Left renal cortex interstitium (tissue), 4 donors: ENCODE measurements around the gene BTBD9. TPM values are rescaled to one million over a fixed set of nuclear protein-coding genes. Genes with fewer than 3 reads are reported as not detected.

ENCODE experiments used
- DNase-seq, 4 donors: peaks; one replicate each; pipeline ENCODE4 v3.0.0-alpha.2; 2013; ENCODE audit warnings: low read depth in 4 of 4, low spot score in 2 of 4, missing footprints in 1 of 4
- polyA plus RNA-seq, 4 donors: library from polyadenylated mRNA; unstranded; fragments of 120-200 nt; gene quantifications; one replicate each; pipeline ENCODE4 v1.2.1, GENCODE V29; 2013; ENCODE audit not compliant: insufficient read length in 4 of 4

BTBD9 gene
- polyA plus RNA-seq, 4 donors, result 12.1 to 15.7 (median 12.9) TPM

DNA sequence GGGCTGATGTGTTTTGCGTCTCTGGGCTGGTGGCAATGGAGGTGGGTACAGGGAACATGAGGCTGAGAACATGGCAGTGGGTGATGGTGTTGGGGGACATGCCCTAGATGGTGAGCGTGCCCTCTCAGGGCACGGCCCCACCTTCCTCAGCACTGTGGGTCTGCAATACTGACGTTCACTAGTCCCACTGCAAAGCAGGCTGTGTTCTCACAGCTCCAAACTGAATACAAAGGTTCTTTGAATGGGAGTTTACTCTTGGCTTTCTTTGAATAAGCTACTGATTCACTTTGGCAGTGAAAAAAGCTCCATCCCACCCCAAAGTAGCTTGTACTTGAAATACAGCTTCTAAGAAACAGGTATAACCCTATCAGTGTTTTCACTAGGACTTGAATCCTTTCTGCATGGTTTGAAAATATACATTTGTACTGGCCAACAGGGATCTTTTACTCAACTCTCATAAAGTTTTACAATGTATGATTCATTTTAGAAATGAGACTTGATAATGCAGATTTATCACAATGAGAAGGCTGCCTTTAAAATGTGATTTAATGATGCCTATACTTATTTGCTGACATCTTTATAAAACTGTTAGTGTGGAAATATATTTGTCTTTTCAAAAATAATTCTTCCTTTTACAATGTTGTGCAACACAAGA lies 419.5 kb downstream of the BTBD9 start:
- no peak for DNase-seq

DNA sequence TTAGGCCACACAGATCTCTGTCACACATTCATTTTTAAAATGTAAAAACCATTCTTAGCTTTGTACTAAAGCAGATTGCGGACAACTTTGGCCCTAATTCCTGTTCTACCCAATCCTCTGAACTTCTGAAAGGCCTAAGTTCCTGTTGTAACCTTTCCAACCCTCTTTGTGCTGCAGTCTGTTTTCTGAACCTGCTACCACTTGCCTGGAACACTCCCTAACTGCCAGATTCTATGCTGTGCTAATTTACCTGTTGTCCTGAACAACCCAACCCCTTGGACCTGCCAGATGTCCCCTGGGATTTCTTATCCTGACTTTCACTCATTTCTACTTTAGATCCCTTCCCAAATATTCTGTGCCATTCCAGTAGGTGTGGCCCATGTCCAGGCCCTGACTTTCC lies 421.5 kb downstream of the BTBD9 start:
- DNase-seq, result no peak

DNA sequence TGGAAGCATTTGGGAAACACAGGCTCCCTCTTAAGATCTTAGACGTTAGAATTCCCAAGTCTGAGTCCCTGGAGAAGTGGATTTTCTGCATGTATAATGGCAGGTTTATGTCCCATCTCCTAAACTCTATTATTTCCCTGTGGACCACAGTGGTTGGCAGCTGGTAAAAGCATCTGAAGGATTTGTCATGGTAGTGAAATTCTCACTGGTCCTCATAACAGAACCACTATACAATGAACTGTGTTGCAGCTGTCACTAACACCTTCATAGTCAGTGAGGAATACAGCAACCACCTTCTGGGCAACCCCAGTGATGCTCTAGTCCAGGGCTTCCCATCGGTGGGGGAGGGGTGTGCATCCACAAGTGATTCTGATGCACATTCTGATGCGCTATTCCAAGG lies 423.3 kb downstream of the BTBD9 start:
- no peak for DNase-seq

DNA sequence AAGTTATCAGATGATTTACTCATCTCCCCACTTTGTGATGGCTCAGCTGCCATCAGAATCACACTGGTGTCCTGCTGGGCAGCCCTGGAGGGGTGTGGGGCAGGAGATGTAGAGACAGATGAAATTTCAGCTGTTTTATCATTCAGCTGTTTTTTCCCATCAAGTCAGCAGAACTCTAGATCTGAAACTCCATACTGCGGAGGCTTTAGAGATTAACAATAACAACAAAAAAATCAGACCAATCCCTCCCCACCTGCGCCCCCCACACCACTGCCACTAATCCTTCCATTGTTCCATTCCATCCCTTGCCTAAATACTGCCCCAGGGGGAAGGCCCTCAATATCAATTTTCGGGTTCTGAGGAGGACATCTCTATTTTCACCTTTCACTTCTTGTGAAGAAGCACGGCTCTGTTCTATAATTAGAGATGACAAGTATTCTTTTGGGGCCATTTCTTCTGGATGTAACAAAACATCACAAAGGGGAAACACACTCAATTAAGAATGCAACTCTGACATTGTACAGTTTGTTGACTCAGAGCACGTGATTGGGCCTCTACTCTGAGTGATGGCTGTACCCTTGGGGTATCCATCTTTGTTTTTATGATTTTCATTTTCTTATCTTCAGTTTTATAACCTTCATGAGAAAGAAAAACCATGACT lies 423.9 kb downstream of the BTBD9 start:
- DNase-seq, result no peak

DNA sequence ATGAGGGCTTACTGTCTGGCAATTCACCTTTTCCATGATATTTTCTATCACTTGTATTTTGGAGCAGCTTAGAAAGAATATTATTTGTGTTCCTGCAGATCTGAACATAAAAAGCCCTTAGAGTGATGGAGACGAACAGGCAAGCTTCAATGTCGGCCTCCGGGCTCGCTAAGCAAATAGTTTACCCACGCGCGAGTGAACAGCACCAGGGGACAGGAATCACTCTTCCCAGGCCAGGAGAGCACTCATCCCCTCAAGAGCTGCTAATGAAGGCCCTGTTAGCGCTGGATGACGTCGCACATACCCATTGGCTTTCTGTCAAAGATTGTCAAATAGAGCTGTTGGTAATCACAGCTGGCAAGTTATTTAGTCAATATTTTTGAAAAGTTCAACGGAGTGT lies 424.5 kb downstream of the BTBD9 start:
- DNase-seq, result no peak

DNA sequence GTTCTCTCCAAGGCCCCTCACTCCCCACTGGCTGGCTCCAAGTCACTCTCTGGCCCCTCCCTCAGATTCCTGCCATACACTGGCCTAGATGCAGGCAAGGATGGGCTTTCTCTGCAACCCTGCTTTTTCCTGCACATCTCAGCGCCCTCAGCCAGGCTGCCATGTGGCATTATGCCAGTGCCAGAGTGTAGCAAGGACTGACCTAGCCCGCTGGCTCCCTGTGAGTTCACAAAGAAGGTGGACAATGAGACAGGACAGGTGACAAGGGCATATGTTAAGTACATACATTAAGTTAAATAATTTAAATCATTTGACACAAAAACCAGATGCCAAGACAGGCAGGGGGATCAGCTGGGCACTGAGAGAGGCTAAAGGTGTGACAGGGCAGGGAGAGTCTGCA lies 425.6 kb downstream of the BTBD9 start:
- no peak for DNase-seq

DNA sequence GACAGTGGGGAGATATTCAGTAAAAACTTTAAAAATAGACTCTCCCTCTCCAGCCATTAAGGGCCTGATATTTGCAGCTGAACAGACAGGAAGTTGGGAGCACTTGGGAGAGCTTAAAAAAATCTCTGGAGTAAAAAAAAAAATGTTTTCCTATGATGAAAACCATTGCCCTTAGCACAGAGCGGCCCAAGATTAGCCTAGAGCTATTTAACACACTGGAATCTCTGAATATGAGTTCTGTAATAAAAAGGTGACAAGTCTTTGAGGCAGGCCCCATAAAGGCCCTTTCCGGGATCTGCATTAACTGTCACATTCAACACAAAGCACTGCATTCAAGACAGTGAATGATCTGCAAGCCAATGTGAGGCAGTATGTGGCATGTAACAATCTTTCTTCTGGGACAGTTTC lies 426.5 kb downstream of the BTBD9 start:
- no peak for DNase-seq

DNA sequence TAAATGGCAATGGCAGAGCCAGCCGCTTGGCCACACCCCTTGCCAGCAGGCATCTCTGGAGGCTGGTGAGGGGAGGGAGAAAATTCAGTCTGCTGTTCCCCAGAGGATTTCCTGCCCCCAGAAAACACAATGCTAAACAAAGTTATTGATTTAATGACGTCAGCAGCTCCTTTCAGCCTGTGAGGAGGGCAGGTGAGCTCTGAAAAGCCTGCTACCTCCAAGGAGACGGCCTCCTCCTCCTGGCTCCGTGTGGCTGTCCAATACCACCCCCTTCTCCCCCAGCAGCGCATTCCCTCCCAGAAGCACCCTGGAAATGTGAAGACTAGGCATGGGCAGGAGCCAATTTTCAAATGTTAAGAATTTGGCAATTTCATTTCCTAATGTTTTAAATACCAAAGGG lies 427.1 kb downstream of the BTBD9 start:
- DNase-seq, result no peak

DNA sequence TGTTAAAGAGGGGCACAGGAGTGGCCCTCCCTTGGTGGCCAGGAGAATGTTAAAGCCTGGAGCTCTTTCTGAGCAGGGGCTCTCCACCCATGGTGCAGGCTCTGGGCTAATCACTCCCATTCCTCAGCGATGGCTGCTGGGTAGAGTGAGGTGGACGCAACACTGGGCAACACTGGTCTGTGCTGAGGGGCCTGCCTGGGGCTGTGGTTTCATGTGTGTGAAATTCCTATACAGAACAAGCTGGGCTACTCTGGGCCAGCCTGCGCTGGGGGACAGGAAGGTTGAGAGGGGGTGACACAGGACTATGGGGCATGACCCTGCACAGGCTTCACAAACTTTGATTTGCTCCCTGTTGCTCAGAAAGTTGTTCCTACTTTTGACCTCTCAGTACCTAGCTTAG lies 427.6 kb downstream of the BTBD9 start:
- no peak for DNase-seq

DNA sequence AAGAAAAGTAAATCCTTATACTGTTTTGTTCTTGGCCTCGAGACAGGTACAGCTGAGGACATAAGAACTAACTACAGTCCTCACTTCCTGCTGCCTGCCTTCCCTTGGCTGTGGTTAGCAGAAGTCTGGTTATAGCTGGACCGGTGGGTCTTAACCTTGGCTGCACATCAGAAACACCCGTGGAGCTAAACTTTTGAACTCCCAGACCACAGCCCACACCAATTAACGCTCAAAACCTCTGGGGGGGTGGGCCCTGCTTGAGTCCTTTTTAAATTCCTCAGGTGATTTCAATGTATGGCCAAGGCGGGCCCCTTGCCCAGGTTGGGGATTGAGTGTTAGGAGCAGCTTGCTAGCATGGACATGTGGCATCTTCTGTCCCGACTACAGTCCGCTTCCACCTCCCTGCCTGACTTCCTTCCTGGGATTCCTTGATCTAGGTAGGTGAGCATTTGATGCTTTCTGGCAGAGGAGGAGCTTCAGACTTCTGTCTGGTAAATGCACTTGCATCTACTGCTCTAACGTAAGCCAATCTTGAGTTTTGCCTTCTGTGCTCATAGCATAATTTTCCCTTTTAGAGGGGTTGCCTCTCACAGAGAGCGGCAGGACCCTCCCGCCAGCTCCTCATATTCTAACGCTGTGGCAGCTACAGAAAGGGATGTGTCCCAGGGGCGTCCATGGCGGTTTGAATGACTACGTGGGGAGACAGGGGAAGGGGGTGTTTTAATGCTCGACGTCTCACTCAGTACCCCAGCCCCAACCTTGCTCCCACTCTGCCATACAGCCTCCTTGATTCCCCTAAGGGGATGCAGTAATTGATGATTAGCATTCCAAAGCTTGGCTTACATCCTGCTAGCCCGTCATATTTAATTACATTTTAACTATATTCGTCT lies 430.1 kb downstream of the BTBD9 start:
- DNase-seq, result no peak

DNA sequence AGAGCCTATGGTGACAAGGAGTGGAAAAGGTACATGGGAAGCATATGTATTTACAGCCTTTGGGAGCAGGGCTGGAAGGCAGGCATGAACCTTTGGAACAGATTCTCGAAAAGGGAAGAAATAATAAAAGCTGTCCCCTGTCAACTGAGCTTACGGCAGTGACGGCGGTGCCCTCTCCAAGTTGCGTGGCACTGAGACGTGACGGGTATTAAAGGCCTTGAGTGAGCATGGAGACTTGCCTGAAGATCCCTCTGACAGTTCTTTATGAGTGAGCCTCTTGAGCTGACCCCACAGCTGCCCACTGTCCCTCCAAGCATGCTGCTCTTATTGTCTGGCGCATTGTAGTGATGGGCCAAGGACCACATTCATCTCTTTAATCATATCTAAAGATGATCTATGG lies 431.7 kb downstream of the BTBD9 start:
- DNase-seq, result no peak

DNA sequence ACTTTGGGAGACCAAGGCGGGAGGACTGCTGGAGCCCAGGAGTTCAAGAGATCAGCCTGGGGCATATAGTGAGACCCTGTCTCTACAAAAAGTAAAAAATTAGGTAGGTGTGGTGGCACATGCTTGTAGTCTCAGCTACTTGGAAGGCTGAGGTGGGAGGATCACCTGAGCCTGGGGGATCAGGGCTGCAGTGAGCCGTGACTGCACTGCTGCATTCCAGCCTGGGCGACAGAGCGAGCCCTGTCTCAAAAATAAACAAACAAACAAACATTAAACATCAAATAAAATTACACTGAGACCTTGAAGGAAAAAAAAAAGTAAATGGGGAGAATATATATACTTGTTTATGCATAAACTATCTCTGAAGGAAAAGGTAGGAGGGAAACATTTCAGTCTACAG lies 432.4 kb downstream of the BTBD9 start:
- no peak for DNase-seq

DNA sequence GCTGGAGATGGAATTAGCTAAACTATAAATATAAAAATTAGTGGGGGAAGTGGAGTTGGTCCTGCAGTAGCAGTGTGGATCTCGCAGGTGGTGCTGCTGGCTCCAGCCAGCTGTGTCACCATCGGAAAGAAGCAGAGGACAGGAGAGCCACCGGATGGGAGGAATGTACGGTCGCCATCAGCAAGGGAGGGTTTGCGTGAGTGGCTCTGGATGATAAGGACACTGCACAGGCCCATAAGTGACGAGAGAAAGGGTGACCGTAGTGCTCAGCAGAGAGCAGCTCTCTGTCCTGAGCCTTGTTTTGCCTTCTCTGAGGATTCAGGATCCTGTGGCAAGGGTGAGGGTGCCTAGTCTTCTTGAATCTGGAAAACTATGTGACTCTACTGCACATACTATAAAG lies 441.5 kb downstream of the BTBD9 start:
- no peak for DNase-seq

DNA sequence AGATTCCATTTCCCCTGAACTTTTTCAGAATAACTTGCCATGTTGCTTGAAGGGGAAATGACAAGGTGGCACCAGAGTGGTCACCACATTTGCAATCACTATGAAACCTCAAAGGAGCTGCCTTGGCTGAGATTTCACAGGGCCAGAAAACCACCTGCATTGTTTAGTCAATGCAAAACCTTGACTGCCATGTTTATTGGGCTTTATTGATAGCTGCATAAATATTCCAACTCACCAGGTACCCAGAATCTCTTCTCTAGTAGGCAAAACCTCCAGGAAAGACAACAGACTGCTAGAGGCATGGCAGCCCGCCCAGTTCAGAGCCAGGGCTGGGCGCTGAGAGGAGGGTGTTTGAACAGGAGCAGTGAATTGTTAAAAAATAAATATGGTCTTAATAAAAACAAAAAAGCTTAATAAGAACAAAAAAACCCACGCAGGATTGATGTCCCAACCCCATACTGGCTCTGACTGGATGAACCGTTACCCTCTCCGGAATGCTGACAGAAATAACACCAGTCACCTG lies 444.6 kb downstream of the BTBD9 start:
- DNase-seq, result no peak

DNA sequence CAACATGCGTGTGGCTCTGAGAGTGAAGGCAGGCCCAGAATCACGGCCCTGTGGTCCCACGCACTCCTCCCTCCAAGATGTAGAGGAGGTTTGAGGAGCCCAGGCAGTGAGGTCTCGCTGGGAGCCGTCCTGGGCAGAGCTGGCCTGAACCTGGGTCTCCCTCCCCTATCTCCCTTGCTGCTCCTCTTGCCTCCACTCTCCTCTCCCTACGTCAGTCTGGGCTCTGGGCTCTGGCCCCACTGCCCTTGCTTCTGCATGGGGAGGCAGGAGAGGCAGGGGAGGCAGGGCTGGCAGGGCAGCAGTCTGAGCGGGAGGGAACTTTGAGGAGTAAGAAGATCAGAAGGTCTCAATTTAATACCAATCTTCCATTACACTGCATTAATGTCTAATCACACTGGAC lies 445.1 kb downstream of the BTBD9 start:
- no peak for DNase-seq

DNA sequence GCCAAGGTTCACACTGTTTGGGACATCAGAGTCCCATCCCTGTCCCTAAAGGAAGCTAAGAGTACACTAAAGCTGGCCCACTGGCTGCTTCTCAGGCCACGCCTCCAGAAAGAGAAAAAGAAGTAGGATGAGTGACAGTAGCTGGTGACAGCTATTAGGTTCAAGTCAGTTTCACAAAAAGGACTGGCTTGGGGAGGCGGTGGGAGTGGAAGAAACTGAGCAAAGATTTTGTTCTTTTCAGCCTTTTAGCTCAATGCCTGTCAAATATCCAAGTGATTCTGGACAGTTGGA lies 445.5 kb downstream of the BTBD9 start:
- no peak for DNase-seq

DNA sequence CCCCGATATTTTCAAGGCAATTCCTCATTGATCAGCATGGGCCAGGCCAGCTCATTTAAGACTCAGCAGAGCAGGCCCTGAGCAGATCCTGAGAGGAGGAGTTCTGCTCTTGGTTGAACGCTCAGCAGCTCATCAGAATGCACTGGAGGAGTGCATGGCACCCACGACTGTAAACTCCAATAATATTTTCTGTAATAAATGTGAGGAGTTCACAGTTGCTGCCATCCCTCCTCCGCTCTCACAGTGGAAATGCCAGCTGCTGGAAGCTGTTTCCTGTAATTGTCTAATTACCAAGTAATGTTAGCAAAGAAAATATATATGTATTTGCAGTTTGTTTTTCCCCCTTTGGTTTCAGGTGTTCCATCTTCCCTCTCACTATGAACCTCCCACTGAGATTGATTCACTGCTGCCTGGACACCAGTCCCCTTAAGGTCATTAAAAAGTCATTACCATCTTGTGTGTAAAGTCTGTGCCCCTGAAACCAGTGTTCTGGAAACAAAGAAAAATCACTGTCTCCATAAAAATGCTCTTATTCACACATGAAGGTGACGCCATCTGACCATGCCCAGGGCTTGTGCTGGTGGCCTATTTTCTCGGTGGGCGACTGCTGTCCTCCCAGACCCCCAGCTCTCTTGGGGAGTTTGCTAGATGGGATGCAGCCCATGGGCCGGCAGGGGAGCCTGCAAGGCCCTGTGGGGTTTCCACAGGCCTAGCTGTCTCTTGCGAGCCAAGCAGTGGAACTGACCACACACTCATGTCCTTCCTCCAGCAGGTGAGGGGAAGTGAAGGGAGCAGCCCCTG lies 446.0 kb downstream of the BTBD9 start:
- DNase-seq, result no peak

DNA sequence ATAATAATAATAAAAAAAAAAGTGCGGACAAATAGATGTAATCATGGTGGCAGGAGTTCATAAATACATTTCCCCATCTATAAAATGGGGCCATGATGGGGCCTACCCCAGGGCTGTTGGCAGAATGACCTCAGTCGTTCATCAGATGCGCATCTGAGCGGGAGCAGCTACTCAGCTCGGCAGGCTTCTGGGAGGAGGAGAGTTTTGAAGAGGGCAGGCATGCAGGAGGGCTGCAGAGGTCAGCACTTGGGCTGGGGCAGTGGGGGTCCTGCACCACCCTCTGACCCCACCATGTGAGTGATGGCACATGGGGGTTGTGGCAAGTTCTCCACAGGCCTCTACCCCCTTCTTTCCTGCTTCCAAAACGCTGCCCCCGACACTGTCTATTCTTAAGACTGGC lies 446.7 kb downstream of the BTBD9 start:
- DNase-seq, result no peak

DNA sequence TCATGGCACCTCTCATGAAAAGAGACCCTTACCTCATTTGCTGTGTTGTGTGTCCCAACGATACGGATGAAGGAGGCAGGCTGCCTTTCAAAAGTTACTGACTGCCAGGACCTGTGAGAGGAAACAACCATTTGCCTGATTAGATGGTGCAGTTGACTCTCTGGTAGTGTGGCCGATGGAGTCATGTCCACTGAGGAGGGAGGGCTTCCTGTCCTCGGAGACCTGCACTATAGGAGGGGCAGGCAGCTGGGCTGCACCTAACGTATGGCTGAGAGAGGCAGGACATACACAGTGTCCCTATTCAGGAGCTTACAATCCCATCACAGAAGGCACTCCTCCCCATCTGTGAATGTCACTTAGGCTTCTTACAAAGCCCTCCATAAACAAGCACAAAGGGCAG lies 447.2 kb downstream of the BTBD9 start:
- no peak for DNase-seq

DNA sequence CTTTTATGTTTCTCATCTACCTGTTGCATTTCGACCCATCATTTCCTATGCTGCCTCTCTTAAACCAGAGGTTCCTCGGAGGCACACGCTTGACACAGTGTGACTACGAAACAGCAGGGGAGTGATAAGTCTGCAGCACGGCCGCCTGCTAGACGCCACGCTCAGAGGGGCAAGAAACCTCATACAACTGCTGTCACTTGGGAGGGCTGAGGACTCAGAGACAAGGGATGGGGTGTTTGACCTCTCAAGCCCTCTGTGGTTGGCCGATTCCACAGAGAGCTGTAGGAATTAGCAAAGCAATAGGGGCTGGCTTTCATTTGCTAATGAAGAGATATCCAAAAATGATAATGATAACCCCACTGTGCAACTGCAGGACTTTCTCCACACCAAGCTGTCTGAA lies 447.7 kb downstream of the BTBD9 start:
- DNase-seq, result no peak

DNA sequence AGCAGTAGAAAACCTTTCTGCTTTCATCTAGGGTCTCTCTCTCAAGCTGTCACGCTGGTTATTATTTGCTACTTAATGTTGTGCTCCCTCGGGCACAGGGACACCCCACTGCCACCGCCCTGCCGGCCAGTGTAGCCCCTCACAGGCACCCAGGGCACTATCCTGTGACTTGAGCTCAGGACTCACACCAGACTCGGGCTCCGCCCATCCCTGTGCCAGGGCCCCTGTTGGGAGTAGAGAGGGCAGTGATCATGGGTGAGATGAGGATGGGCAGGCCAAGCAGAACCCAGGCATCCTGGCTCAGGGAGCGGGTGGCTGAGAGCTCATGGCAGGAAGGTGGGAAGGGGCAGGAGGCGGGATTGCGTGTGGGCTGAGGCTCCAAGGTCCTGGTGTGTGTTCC lies 448.3 kb downstream of the BTBD9 start:
- no peak for DNase-seq
